Measurements from ENCODE around the gene GASK1A.

Gene GASK1A

DNA sequence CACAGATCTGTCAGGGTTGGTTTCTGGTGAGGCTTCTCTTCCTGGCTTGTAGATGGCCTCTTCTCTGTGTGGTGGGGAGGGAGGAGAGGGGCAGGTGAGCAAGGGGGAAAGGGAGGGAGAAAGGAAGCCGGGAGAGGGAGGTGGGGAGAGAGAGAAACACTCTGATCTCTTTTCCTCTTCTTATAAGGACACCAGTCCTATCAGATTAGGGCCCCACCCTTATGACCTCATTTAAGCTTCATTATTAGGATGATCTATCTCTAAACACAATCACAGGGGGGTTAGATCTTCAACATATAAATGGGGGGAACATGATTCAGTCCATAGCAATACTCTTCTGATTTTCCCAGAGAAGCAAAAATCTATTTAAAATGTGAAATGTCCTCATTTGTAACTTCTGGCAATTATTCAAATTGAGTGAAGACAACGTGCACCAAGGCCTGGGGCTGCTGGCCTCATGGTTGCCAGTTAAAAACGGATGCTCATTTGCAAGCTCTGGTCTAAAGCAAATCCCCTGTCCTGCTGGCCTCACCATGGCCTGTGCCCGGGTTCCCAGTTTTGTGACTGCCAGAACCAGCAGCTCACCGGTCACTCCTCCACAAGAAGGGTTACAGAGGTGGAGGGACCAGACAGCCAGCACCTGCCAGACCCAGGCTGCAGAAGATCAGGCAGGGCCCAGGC lies 118.4 kb downstream of the GASK1A start:
- in situ Hi-C loops (cut with MboI; ENCODE audit: low pct_unique_long_range_greater_than_20kb, low sequenced_read_pairs): no loop called here
- DNase-seq: no peak

DNA sequence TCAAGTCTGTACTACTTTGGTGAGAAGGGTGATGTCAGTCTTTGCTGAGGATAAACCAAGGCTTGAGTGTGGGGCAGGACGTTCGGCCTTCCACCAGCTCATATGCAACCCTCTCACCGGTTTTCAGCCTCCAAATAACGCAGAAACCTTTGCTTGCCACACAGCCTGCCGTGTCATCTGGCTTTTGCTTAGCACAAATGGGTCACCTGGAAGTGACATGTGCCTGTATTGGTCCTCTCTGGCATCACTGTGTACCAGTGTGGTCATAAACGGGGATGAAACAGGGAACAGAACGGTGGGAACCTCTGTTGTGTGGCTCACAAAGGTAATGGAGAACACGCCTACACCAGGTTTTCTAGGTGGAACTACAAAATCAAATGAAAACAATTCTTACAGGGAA lies 119.7 kb downstream of the GASK1A start:
- DNase-seq: no peak
- in situ Hi-C loops (cut with MboI; ENCODE audit: low pct_unique_long_range_greater_than_20kb, low sequenced_read_pairs): no loop called here

GRCh38 chr3:43102773-43103480 lies 123.8 kb downstream of the GASK1A start:
- no peak for DNase-seq
- in situ Hi-C loops (cut with MboI; ENCODE audit: low pct_unique_long_range_greater_than_20kb, low sequenced_read_pairs): no loop called here

DNA sequence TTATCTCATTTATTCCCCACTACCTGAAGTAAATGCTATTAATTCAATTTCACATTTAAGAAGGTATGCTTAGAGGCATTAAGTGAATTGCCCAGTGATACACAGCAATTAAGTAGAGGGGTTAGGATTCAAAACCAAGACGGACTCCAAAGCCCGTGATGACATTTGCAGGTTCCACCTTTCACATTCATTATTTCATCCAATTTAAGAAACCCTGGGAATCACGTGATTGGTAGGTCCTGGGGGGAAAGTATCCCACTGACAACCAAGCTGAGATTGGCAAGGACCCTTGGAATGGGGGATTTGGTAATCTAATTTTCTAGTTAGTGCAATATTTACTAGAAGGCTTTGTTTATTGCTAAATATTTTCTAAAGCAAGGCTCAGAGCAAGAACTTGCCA lies 124.9 kb downstream of the GASK1A start:
- in situ Hi-C loops (cut with MboI; ENCODE audit: low pct_unique_long_range_greater_than_20kb, low sequenced_read_pairs): no loop called here
- DNase-seq: no peak

- DNase-seq: no peak
- in situ Hi-C loops (cut with MboI; ENCODE audit: low pct_unique_long_range_greater_than_20kb, low sequenced_read_pairs): no loop called here
Measured at GRCh38 chr3:43104660-43105595, 125.8 kb downstream of the GASK1A start.

- peak; percentile 88 for DNase-seq
- in situ Hi-C loops (cut with MboI; ENCODE audit: low pct_unique_long_range_greater_than_20kb, low sequenced_read_pairs): no loop called here
Measured at GRCh38 chr3:43105596-43106292, 126.6 kb downstream of the GASK1A start, which contains the start of gene POMGNT2. Gene POMGNT2 (minus strand): TSS chr3:43106079. CDS start chr3:43081431, 24,648 bp downstream.

GRCh38 chr3:43106293-43106628 lies 127.2 kb downstream of the GASK1A start:
- DNase-seq: no peak
- in situ Hi-C loops (cut with MboI; ENCODE audit: low pct_unique_long_range_greater_than_20kb, low sequenced_read_pairs): no loop called here
